A549 (cell line): Measurements from ENCODE around the gene FBXL7. TPM values are rescaled to one million over a fixed set of nuclear protein-coding genes. Genes with fewer than 3 reads are reported as not detected.

ENCODE experiments used
- ATAC-seq, 2 experiments: fragments of 200-7000 bp in 1 of 2; fragments of >200 bp in 1 of 2; cut with Nextera tagmentation in 1 of 2; cut with Tn5 transposase in 1 of 2; 3 replicates each; pipeline versions ENCODE4 v1.8.0 to v1.9.1; 2018 to 2020; ENCODE audit warnings: mild to moderate bottlenecking in 1 of 2, moderate library complexity in 1 of 2
- CTCF ChIA-PET: fragments of 300-600 bp; sonication (Branson Sonifier 250); formaldehyde crosslinking; extraction: SDS; loops from one replicate; lab custom pipeline; 2021; ENCODE audit warnings: antibody characterized with exemption, inconsistent platforms; lab: Yijun Ruan, JAX
- POLR2A ChIA-PET: fragments of 350-600 bp; formaldehyde crosslinking; extraction: SDS; loops from one replicate; lab custom pipeline; 2021; ENCODE audit warnings: antibody characterized with exemption, inconsistent platforms; lab: Yijun Ruan, JAX
- DNase-seq, 2 experiments: peaks; one replicate each; pipeline versions ENCODE4 v3.0.0 to v3.0.0-alpha.2; 2011 to 2016; ENCODE audit warnings: low read depth in 1 of 2, low spot score in 1 of 2
- FAIRE-seq: peaks from 2 replicates; lab custom pipeline; 2011; peaks lifted over from hg19 to GRCh38; lab: Jason Lieb, UNC
- H3K27ac ChIP-seq, 2 experiments: fragments of >200 bp; sonication (Bioruptor Twin); formaldehyde crosslinking; 3 replicates each; pipeline ENCODE4 v1.5.1; 2016 to 2017
- H3K4me1 ChIP-seq: fragments of >200 bp; sonication (Bioruptor Twin); formaldehyde crosslinking; 3 replicates; pipeline ENCODE4 v1.6.1; 2016
- H3K4me2 ChIP-seq: fragments of >200 bp; sonication (Bioruptor Twin); formaldehyde crosslinking; 3 replicates; pipeline ENCODE4 v1.6.1; 2016
- H3K4me3 ChIP-seq: fragments of >200 bp; sonication (Bioruptor Twin); formaldehyde crosslinking; 3 replicates; pipeline ENCODE4 v1.5.1; 2016
- H3K9me3 ChIP-seq: fragments of >200 bp; sonication (Bioruptor Twin); formaldehyde crosslinking; 3 replicates; pipeline ENCODE4 v1.6.1; 2016
- CBX2 ChIP-seq: fragments of 200-600 bp; sonication (generic); IDR thresholded peaks from 2 replicates; pipeline ENCODE4 v1.6.1; 2016; ENCODE audit warnings: low read depth, mild to moderate bottlenecking, borderline replicate concordance
- CHD2 ChIP-seq: fragments of 150-350 bp; IDR thresholded peaks from 2 replicates; pipeline ENCODE4 v1.6.1; 2014; ENCODE audit warnings: low read length; ENCODE audit not compliant: partially characterized antibody
- CHD4 ChIP-seq: fragments of 200-600 bp; sonication (generic); IDR thresholded peaks from 2 replicates; pipeline ENCODE4 v1.6.1; 2016; ENCODE audit warnings: antibody characterized with exemption, mild to moderate bottlenecking, borderline replicate concordance
- ESRRA ChIP-seq: fragments of 150-350 bp; IDR thresholded peaks from 2 replicates; pipeline ENCODE4 v1.6.1; 2014; ENCODE audit warnings: mild to moderate bottlenecking, low read length, borderline replicate concordance
- FOXS1 ChIP-seq: fragments of 250-450 bp; sonication (Bioruptor Pico); IDR thresholded peaks from 2 replicates; pipeline ENCODE4 v1.5.0; 2020; ENCODE audit warnings: mild to moderate bottlenecking, moderate library complexity
- GATA3 ChIP-seq: IDR thresholded peaks from 2 replicates; pipeline ENCODE4 v1.6.1; 2012; ENCODE audit warnings: borderline replicate concordance
- HDAC2 ChIP-seq: fragments of 200-600 bp; sonication (generic); IDR thresholded peaks from 2 replicates; pipeline ENCODE4 v1.6.1; 2016
- HOXA7 ChIP-seq: fragments of 250-450 bp; sonication (Bioruptor Pico); IDR thresholded peaks from 2 replicates; pipeline ENCODE4 v1.5.0; 2020; ENCODE audit warnings: mild to moderate bottlenecking, moderate library complexity
- KDM1A ChIP-seq: fragments of 200-600 bp; sonication (generic); IDR thresholded peaks from 2 replicates; pipeline ENCODE4 v1.6.1; 2016; ENCODE audit warnings: low read depth, mild to moderate bottlenecking
- KDM5A ChIP-seq: fragments of 200-600 bp; sonication (generic); IDR thresholded peaks from 2 replicates; pipeline ENCODE4 v1.6.1; 2016; ENCODE audit warnings: antibody characterized with exemption, mild to moderate bottlenecking
- MAFK ChIP-seq: fragments of 450-650 bp; IDR thresholded peaks from 2 replicates; pipeline ENCODE4 v1.6.1; 2014; ENCODE audit not compliant: partially characterized antibody
- MAZ ChIP-seq: fragments of 150-350 bp; IDR thresholded peaks from 2 replicates; pipeline ENCODE4 v1.6.1; 2014; ENCODE audit warnings: antibody characterized with exemption, low read depth, low read length, borderline replicate concordance
- NFE2L2 ChIP-seq: fragments of 150-350 bp; conservative IDR thresholded peaks from 2 replicates; pipeline ENCODE4 v1.6.1; 2014; ENCODE audit warnings: low read length
- POLR2AphosphoS2 ChIP-seq: conservative IDR thresholded peaks from 2 replicates; pipeline ENCODE4 v1.6.1; 2012; ENCODE audit warnings: low read length, improper control_type of control experiment, inconsistent platforms
- RARB ChIP-seq: fragments of 250-450 bp; sonication (Bioruptor Pico); IDR thresholded peaks from 2 replicates; pipeline ENCODE4 v1.8.0; 2021; ENCODE audit warnings: mild to moderate bottlenecking, moderate library complexity
- RNF2 ChIP-seq: fragments of 200-600 bp; sonication (generic); IDR thresholded peaks from 2 replicates; pipeline ENCODE4 v1.6.1; 2016; ENCODE audit warnings: low read depth, mild to moderate bottlenecking, antibody characterized with exemption, moderate library complexity, borderline replicate concordance
- SMC3 ChIP-seq: fragments of >200 bp; sonication (Bioruptor Twin); formaldehyde crosslinking; IDR thresholded peaks from 3 replicates; pipeline ENCODE4 v1.6.1; 2018; ENCODE audit warnings: inconsistent platforms
- TP53 ChIP-seq: fragments of 250-450 bp; sonication (Bioruptor Pico); IDR thresholded peaks from 2 replicates; pipeline ENCODE4 v1.5.0; 2021; ENCODE audit warnings: mild to moderate bottlenecking, moderate library complexity
- ZC3H11A ChIP-seq: fragments of 450-650 bp; IDR thresholded peaks from 2 replicates; pipeline ENCODE4 v1.6.1; 2014; ENCODE audit warnings: antibody characterized with exemption, mild to moderate bottlenecking
- WGBS: methylation state at CpG from one replicate; pipeline ENCODE4 v1.1.6; 2017; ENCODE audit errors: missing lambda C conversion rate; 5-methylcytosine and 5-hydroxymethylcytosine counted together
- polyA plus RNA-seq, 4 experiments: library from polyadenylated mRNA; depleted of rRNA in 3 of 4; stranded (reverse); fragments of >200 nt; fragmentation: RNase III in 1 of 4; extraction: RNeasy Plus Mini Kit Qiagen cat#74134 plus additional on column Dnase treatment in 1 of 4; gene quantifications; 2 replicates in 3 of 4; 3 replicates in 1 of 4; pipeline ENCODE4 v1.2.3, GENCODE V29; 2011 to 2017
- TF ChIP-seq, protein P1 (sequence below): fragments of 200-600 bp; sonication (generic); IDR thresholded peaks from 2 replicates; pipeline ENCODE4 v1.6.1; 2016; ENCODE audit warnings: antibody characterized with exemption, mild to moderate bottlenecking, moderate library complexity
- TF ChIP-seq, protein P2 (sequence below): fragments of >200 bp; sonication (Bioruptor Twin); formaldehyde crosslinking; IDR thresholded peaks from 2 replicates; pipeline ENCODE4 v1.6.1; 2016
- TF ChIP-seq, protein P3 (sequence below): fragments of 150-350 bp; IDR thresholded peaks from 2 replicates; pipeline ENCODE4 v1.6.1; 2014; ENCODE audit warnings: low read depth, mild to moderate bottlenecking, low read length
- TF ChIP-seq, protein P4 (sequence below): fragments of 450-650 bp; IDR thresholded peaks from 2 replicates; pipeline ENCODE4 v1.6.1; 2014; ENCODE audit warnings: antibody characterized with exemption
- TF ChIP-seq, protein P5 (sequence below): IDR thresholded peaks from 2 replicates; pipeline ENCODE4 v1.6.1; 2012

Gene FBXL7
- polyA plus RNA-seq, 2 of the 4 experiments (the other 2 are of a cell fraction), result 0.90 to 1.7 TPM

DNA sequence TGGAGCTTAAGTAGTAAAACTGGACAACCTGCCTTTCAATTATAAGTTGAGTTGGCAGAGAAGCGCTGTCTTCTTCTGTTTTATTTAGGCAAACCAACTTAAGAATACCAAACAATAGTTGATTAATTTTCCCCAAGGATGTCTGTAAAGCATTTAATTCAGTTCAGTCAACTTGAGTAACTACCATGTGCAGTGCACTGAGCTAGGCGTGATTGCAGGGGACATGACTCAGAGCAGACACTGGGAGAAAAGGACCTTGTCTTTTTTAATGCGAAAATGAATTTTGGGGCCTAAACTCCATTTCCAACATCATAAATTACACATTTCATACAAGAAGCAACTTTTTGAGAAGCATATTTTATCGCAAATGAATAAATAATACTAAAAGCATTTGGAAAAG, 66.3 kb downstream of the FBXL7 start:
- TF ChIP-seq HDAC2 (no peak), CBX2 (no peak), KDM1A (no peak), GATA3 (no peak), MAZ (no peak), TP53 (CRISPR knock-in tag) (no peak), CHD2 (no peak), MAFK (no peak), ZC3H11A (no peak), NFE2L2 (no peak), POLR2AphosphoS2 (no peak), RNF2 (no peak), RARB (CRISPR knock-in tag) (no peak)
- TF ChIP-seq, protein P1, sequence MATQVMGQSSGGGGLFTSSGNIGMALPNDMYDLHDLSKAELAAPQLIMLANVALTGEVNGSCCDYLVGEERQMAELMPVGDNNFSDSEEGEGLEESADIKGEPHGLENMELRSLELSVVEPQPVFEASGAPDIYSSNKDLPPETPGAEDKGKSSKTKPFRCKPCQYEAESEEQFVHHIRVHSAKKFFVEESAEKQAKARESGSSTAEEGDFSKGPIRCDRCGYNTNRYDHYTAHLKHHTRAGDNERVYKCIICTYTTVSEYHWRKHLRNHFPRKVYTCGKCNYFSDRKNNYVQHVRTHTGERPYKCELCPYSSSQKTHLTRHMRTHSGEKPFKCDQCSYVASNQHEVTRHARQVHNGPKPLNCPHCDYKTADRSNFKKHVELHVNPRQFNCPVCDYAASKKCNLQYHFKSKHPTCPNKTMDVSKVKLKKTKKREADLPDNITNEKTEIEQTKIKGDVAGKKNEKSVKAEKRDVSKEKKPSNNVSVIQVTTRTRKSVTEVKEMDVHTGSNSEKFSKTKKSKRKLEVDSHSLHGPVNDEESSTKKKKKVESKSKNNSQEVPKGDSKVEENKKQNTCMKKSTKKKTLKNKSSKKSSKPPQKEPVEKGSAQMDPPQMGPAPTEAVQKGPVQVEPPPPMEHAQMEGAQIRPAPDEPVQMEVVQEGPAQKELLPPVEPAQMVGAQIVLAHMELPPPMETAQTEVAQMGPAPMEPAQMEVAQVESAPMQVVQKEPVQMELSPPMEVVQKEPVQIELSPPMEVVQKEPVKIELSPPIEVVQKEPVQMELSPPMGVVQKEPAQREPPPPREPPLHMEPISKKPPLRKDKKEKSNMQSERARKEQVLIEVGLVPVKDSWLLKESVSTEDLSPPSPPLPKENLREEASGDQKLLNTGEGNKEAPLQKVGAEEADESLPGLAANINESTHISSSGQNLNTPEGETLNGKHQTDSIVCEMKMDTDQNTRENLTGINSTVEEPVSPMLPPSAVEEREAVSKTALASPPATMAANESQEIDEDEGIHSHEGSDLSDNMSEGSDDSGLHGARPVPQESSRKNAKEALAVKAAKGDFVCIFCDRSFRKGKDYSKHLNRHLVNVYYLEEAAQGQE, result no peak
- TF ChIP-seq, protein P2, sequence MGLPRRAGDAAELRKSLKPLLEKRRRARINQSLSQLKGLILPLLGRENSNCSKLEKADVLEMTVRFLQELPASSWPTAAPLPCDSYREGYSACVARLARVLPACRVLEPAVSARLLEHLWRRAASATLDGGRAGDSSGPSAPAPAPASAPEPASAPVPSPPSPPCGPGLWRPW, result no peak
- TF ChIP-seq, protein P3, sequence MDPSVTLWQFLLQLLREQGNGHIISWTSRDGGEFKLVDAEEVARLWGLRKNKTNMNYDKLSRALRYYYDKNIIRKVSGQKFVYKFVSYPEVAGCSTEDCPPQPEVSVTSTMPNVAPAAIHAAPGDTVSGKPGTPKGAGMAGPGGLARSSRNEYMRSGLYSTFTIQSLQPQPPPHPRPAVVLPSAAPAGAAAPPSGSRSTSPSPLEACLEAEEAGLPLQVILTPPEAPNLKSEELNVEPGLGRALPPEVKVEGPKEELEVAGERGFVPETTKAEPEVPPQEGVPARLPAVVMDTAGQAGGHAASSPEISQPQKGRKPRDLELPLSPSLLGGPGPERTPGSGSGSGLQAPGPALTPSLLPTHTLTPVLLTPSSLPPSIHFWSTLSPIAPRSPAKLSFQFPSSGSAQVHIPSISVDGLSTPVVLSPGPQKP, result no peak
- H3K27ac ChIP-seq, result no peak overlapping the region
- H3K4me1 ChIP-seq, result no peaks in the 10 kb centered on the region
- ChIA-PET POLR2A (no interaction called here), CTCF (interaction anchor here (0.6 kb wide), 1 partner anchor 191 kb away, joined by 4 read pairs; no protein-coding TSS in a partner anchor)
- H3K4me3 ChIP-seq, result no peak overlapping the region
- FAIRE-seq, result no peak
- no peak for ATAC-seq
- WGBS, result 49% methylated on average over 4 of the region's 4 CpGs
- DNase-seq, result no peak
- 0 out of 3 replicates have a peak, but pooled peaks cover 3% of the 10 kb centered on the region for H3K9me3 ChIP-seq
- no peak overlapping the region for H3K4me2 ChIP-seq

DNA sequence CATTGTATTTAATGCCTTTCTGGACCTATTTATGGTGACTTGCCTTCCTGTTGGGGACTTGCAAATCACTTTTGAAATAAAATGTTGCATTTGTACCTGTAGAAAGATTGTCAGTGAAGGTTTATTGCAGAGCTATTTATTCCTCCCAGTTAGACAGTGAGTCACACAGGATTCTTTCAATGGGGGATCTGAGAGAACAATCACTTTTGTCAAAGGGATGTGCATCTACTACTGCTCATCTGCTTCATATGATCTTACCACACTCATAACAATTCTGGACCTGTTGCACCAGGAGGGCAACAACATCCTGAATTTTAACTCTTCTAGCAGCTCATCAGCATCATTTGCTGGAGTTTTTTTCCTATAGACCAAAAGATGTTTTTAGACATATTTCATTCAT, 66.8 kb downstream of the FBXL7 start:
- ATAC-seq (no peak), FAIRE-seq (no peak)

More for the DNA sequence above, 66.8 kb downstream of the FBXL7 start:
- H3K4me2 ChIP-seq, result no peak overlapping the region
- no peaks in the 10 kb centered on the region for H3K4me1 ChIP-seq
- H3K9me3 ChIP-seq, result 0 out of 3 replicates have a peak, but pooled peaks cover 2% of the 10 kb centered on the region
- DNase-seq, result no peak
- no peak for TF ChIP-seq SMC3
- no peak for TF ChIP-seq ESRRA
- no peak for TF ChIP-seq HOXA7 (CRISPR knock-in tag)
- no peak for TF ChIP-seq KDM5A
- TF ChIP-seq ZC3H11A, result no peak
- TF ChIP-seq, protein P4, sequence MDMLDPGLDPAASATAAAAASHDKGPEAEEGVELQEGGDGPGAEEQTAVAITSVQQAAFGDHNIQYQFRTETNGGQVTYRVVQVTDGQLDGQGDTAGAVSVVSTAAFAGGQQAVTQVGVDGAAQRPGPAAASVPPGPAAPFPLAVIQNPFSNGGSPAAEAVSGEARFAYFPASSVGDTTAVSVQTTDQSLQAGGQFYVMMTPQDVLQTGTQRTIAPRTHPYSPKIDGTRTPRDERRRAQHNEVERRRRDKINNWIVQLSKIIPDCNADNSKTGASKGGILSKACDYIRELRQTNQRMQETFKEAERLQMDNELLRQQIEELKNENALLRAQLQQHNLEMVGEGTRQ, result no peak
- TF ChIP-seq FOXS1 (CRISPR knock-in tag), result no peak
- no peak for TF ChIP-seq MAFK
- TF ChIP-seq, protein P5, sequence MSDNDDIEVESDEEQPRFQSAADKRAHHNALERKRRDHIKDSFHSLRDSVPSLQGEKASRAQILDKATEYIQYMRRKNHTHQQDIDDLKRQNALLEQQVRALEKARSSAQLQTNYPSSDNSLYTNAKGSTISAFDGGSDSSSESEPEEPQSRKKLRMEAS, result no peak
- no peak for TF ChIP-seq RNF2
- TF ChIP-seq POLR2AphosphoS2, result no peak
- TF ChIP-seq MAZ, result no peak
- TF ChIP-seq KDM1A, result no peak
- TF ChIP-seq CHD4, result no peak
- no peak overlapping the region for H3K27ac ChIP-seq
- no peak overlapping the region for H3K4me3 ChIP-seq
- POLR2A ChIA-PET, result no interaction called here
- CTCF ChIA-PET, result no interaction called here
